B cell (primary cell): ENCODE results near the gene FN3K. TPM values are rescaled to one million over a fixed set of nuclear protein-coding genes. Genes with fewer than 3 reads are reported as not detected.
A peak's percentile ranks its signal among the peaks of the same experiment; 100 is the strongest.

Experiments
- ATAC-seq: fragments of 200-7000 bp; cut with Tn5 transposase; one replicate; pipeline ENCODE4 v1.10.0; 2021; ENCODE audit warnings: low read depth, mild to moderate bottlenecking, moderate number of reproducible peaks, moderate library complexity
- CTCF ChIA-PET: fragments of 350-600 bp; sonication (Branson Sonifier 250); formaldehyde crosslinking; loops from one replicate; lab custom pipeline; 2021; ENCODE audit warnings: antibody characterized with exemption, inconsistent platforms; lab: Charles Lee
- POLR2A ChIA-PET: fragments of 350-600 bp; sonication (Branson Sonifier 250); formaldehyde crosslinking; loops from one replicate; lab custom pipeline; 2021; ENCODE audit warnings: antibody characterized with exemption; lab: Charles Lee
- DNase-seq: peaks from one replicate; pipeline ENCODE4 v3.0.0; 2013
- H2AFZ ChIP-seq: 2 replicates; pipeline ENCODE4 v1.6.1; 2012; ENCODE audit warnings: mild to moderate bottlenecking, low read depth, low read length; ENCODE audit not compliant: insufficient read depth, poor library complexity, severe bottlenecking
- H3K27ac ChIP-seq, 2 donors: 1 replicate in 1 of 2; 2 replicates in 1 of 2; pipeline ENCODE4 v1.5.1; 2012 to 2013; ENCODE audit warnings: low read length in 2 of 2, mild to moderate bottlenecking in 2 of 2, moderate library complexity in 1 of 2
- H3K27me3 ChIP-seq, 4 experiments: fragments of 200-600 bp in 1 of 4; sonication (generic) in 1 of 4; replicated peaks in 1 of 4; 1 replicate in 2 of 4; 2 replicates in 2 of 4; pipeline versions ENCODE4 v1.6.1 to v1.7.0; 2013 to 2016; ENCODE audit warnings: low read length in 3 of 4, mild to moderate bottlenecking in 2 of 4, mixed read lengths in 1 of 4, moderate library complexity in 1 of 4; ENCODE audit not compliant: insufficient read depth in 4 of 4, control insufficient read depth in 3 of 4; ENCODE audit errors: control extremely low read depth in 1 of 4
- H3K36me3 ChIP-seq, 2 experiments: replicated peaks in 1 of 2; 1 replicate in 1 of 2; 2 replicates in 1 of 2; pipeline versions ENCODE4 v1.6.1 to v1.7.1; 2013; ENCODE audit warnings: low read length in 1 of 2; ENCODE audit not compliant: insufficient read depth in 2 of 2, control insufficient read depth in 1 of 2; ENCODE audit errors: control extremely low read depth in 1 of 2, extremely low read depth in 1 of 2
- H3K4me1 ChIP-seq, 2 donors: fragments of 200-600 bp in 1 of 2; sonication (generic) in 1 of 2; 1 replicate in 1 of 2; 2 replicates in 1 of 2; pipeline versions ENCODE4 v1.5.1 to v1.6.1; 2013 to 2017; ENCODE audit warnings: low read length in 2 of 2; ENCODE audit not compliant: control insufficient read depth in 2 of 2, insufficient read depth in 2 of 2
- H3K4me2 ChIP-seq: replicated peaks from 2 replicates; pipeline ENCODE3; 2012; ENCODE audit warnings: mild to moderate bottlenecking, low read depth, low read length; ENCODE audit not compliant: poor library complexity, severe bottlenecking
- H3K4me3 ChIP-seq, 5 experiments: fragments of 200-600 bp in 1 of 5; sonication (generic) in 1 of 5; 1 replicate in 3 of 5; 2 replicates in 2 of 5; pipeline versions ENCODE4 v1.5.1 to v1.7.0; 2011 to 2016; ENCODE audit warnings: low read length in 4 of 5, mild to moderate bottlenecking in 4 of 5, low read depth in 2 of 5, control low read depth in 1 of 5, moderate library complexity in 1 of 5; ENCODE audit not compliant: insufficient read depth in 1 of 5; ENCODE audit errors: control extremely low read depth in 1 of 5, extremely low read depth in 1 of 5
- H3K79me2 ChIP-seq: fragments of 200-600 bp; sonication (generic); one replicate; pipeline ENCODE4 v1.6.0; 2016; ENCODE audit warnings: low read length; ENCODE audit not compliant: control insufficient read depth, insufficient read depth
- H3K9ac ChIP-seq: fragments of 200-600 bp; sonication (generic); 2 replicates; pipeline ENCODE4 v1.6.1; 2017; ENCODE audit warnings: mild to moderate bottlenecking, low read length, moderate library complexity
- H3K9me3 ChIP-seq, 3 donors: one replicate each; pipeline versions ENCODE4 v1.6.1 to v1.7.1; 2013; ENCODE audit warnings: low read length in 2 of 3; ENCODE audit not compliant: control insufficient read depth in 2 of 3, insufficient read depth in 1 of 3; ENCODE audit errors: control extremely low read depth in 1 of 3
- H4K20me1 ChIP-seq: 2 replicates; pipeline ENCODE4 v1.6.0; 2012; ENCODE audit warnings: mild to moderate bottlenecking, low read length; ENCODE audit not compliant: insufficient read depth, control insufficient read depth, poor library complexity, severe bottlenecking
- H3K27ac Mint-ChIP-seq: one replicate; pipeline ENCODE4 v1.8.0; 2021; ENCODE audit warnings: mixed read lengths
- H3K27me3 Mint-ChIP-seq: one replicate; pipeline ENCODE4 v1.8.0; 2021; ENCODE audit warnings: mixed read lengths
- H3K4me1 Mint-ChIP-seq: one replicate; pipeline ENCODE4 v1.8.0; 2021; ENCODE audit warnings: mixed read lengths
- H3K4me3 Mint-ChIP-seq: one replicate; pipeline ENCODE4 v1.8.0; 2021; ENCODE audit warnings: mixed read lengths
- H3K9me3 Mint-ChIP-seq: one replicate; pipeline ENCODE4 v1.8.0; 2022; ENCODE audit warnings: mixed read lengths; ENCODE audit not compliant: insufficient read depth
- EZH2 ChIP-seq: IDR thresholded peaks from 2 replicates; pipeline ENCODE4 v1.6.1; 2012; ENCODE audit warnings: borderline replicate concordance, low read depth, mild to moderate bottlenecking, moderate library complexity, low read length; ENCODE audit not compliant: insufficient read depth, poor library complexity, severe bottlenecking
- WGBS: methylation state at CpG from one replicate; pipeline ENCODE4 v1.1.5; 2013; ENCODE audit warnings: missing lambda C conversion rate; ENCODE audit not compliant: insufficient coverage; 5-methylcytosine and 5-hydroxymethylcytosine counted together
- intact Hi-C: fragments of 100-400 bp; cut with micrococcal nuclease; formaldehyde crosslinking; loops from one replicate; pipeline ENCODE4 v1.10.0; 2022
- polyA plus RNA-seq: library from polyadenylated mRNA; depleted of rRNA; stranded (reverse); fragments of >200 nt; gene quantifications from 2 replicates; pipeline ENCODE4 v1.2.3, GENCODE V29; 2012
- total RNA-seq, 2 donors: library from RNA; stranded (reverse); fragments of 120-200 nt in 1 of 2; gene quantifications; 1 replicate in 1 of 2; 2 replicates in 1 of 2; pipeline versions ENCODE4 v1.2.3 to v1.2.4, GENCODE V29; 2013 to 2022
- TF ChIP-seq, protein P1 (sequence below): fragments of 200-600 bp; IDR thresholded peaks from one replicate; pipeline ENCODE4 v1.8.0; 2022; ENCODE audit warnings: antibody characterized with exemption, mild to moderate bottlenecking

The FN3K gene
- total and polyA plus RNA-seq, 2 donors (not counting 1 experiment from before 2014, with no cell fraction given) = 1.1 to 2.6 TPM

DNA sequence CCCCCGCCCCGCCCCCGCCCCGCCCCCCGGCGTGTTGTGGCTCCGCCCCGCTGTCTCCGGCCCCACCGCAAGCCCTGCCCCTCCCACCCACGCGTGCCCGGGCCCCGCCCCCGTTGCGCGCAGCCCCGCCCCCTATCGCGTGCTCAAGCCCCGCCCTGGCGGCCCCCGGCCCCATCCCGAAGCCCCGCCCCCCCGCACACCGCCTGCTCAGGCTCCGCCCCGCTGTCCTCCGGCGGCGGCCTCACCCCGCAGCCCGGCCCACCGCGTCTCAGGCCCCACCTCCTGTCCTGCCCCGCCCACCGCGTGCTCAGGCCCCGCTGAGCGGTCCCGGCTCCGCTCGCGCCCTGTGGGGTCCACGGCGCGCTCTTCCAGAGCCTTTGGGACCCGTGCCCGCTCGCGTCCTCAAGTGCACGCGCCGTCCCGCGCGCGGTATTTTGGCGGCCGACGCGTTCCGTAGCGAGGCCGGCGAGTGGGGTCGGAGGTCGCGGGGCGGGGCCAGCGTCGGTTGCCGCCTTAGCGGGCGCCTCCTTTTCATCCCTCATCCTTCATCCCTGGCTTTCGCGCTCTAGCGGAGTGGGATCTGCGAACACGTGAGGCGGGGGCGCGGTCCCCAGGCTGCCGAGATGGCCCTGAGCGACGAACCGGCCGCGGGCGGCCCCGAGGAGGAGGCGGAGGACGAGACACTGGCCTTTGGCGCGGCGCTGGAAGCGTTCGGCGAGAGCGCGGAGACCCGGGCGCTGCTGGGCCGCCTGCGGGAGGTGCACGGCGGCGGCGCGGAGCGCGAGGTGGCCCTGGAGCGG lies 16.4 kb downstream of the FN3K start, which contains the start of gene TBCD:
TSS of gene TBCD (plus strand) at position 495 of the 800 bp plus-strand sequence. CDS start at position 624, 129 bp downstream.
- intact Hi-C loops = loop anchor here (1.0 to 5.0 kb wide), 4 partner anchors 35 to 294 kb away; partner anchors contain the start of genes FN3KRP, NARF, RAB40B and WDR45B
- TF ChIP-seq, protein P1, sequence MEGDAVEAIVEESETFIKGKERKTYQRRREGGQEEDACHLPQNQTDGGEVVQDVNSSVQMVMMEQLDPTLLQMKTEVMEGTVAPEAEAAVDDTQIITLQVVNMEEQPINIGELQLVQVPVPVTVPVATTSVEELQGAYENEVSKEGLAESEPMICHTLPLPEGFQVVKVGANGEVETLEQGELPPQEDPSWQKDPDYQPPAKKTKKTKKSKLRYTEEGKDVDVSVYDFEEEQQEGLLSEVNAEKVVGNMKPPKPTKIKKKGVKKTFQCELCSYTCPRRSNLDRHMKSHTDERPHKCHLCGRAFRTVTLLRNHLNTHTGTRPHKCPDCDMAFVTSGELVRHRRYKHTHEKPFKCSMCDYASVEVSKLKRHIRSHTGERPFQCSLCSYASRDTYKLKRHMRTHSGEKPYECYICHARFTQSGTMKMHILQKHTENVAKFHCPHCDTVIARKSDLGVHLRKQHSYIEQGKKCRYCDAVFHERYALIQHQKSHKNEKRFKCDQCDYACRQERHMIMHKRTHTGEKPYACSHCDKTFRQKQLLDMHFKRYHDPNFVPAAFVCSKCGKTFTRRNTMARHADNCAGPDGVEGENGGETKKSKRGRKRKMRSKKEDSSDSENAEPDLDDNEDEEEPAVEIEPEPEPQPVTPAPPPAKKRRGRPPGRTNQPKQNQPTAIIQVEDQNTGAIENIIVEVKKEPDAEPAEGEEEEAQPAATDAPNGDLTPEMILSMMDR = no peak
- TF ChIP-seq EZH2 = no peak
- H3K4me3 Mint-ChIP-seq = peak within 1 kb of the TSS; percentile 85
- peaks cover 3% of the 10 kb centered on the region for H3K9me3 Mint-ChIP-seq
- no peaks in the 10 kb centered on the region for H3K36me3 ChIP-seq
- peak within 1 kb of the TSS; percentile 40 to 93 (median 75) for H3K4me3 ChIP-seq
- peaks cover 14% of the 10 kb centered on the region for H3K4me1 Mint-ChIP-seq
- under 1% methylated on average over 87 of the region's 114 CpGs for WGBS
- H3K27me3 Mint-ChIP-seq = no peaks in the 10 kb centered on the region
- ChIA-PET POLR2A (no interaction called here), CTCF (interaction anchor here (1.4 kb wide), 1 partner anchor 16 kb away, joined by 3 read pairs; no protein-coding TSS in a partner anchor)
- H4K20me1 ChIP-seq = peaks cover 34% of the 10 kb centered on the region
- peaks cover 7 to 15% of the 10 kb centered on the region in 2 donors for H3K4me1 ChIP-seq
- H3K9ac ChIP-seq = peak within 1 kb of the TSS; percentile 86
- H3K9me3 ChIP-seq = peaks cover 0 to 10% (median 0%) of the 10 kb centered on the region in 3 donors
- H3K27ac ChIP-seq = peak within 1 kb of the TSS; percentile 44 to 62
- no peaks in the 10 kb centered on the region for H3K27me3 ChIP-seq
- H3K27ac Mint-ChIP-seq = peak within 1 kb of the TSS; percentile 76
- ATAC-seq = peak; percentile 87
- peak; percentile 95 for DNase-seq
- H2AFZ ChIP-seq = peak within 1 kb of the TSS; percentile 92
- H3K79me2 ChIP-seq = peaks cover 24% of the 10 kb centered on the region
- H3K4me2 ChIP-seq = peak within 1 kb of the TSS; percentile 96
